ENCODE results near the gene TMEM53.

GRCh38 chr1:44644806-44645205, 29.5 kb downstream of the TMEM53 start:
- TF ChIP-seq CTCF (IDR thresholded peaks at IDR 0.05) (no peak), POLR2A (IDR thresholded peaks at IDR 0.05) (no peak)
